ENCODE data around the gene TMPRSS7.

- TF ChIP-seq POLR2A (IDR thresholded peaks at IDR 0.05) (no peak), CTCF (IDR thresholded peaks at IDR 0.05) (no peak)
Observed at GRCh38 chr3:112078125-112079083, 43.9 kb downstream of the TMPRSS7 start.
